ENCODE measurements around the gene SLC35E4. TPM values are rescaled to one million over a fixed set of nuclear protein-coding genes. Genes with fewer than 3 reads are reported as not detected.
"Not testable (repeated sequence)": the region's sequence is repeated elsewhere in the genome, so short reads cannot be mapped to it uniquely, and the experiment has no call there.

SLC35E4 gene
- total RNA-seq, 2 experiments from 2014 or later = 3.8 to 5.0 TPM

DNA sequence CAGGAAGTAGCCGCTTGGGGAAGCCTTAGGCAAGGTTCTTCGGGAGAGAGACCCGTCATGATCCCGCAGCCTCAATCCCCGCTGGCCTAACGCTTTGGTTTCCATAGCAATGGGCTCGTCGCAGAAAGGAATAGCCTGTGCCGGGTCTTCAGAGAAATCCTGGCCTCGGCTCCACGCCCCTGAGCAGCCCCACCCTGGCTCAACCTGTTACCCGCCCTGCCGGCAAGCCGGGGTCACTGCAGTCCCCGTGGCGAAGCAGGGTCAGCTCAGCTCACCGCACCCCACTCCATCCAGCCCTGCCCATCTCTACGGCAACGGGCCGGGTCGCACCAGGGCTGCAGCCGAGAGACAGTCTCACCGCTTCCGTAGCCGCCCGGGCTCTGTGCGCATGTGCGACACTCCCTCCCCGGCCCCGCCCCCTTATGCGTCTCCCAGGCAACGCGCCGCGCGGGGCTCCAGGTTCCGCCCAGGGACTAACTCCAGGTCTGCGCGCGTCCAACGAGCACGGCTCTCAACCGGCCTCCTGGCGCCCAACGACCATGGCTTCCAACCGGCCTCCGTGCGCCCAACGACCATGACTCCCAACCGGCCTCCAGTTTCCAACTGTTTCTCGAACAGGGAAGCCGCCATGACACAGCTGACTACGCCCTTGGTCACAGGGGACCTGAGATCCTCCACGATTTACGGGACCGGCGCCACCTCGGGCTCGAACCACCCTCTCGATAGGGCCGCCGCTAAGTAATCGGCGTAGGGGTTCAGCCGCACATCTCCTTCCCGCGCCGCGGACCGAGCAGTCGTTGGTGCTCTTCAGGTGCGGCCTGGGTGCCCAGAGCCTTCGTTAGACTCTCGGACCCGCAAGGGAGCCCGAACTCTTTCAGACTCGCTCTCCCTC, 32.2 kb downstream of the SLC35E4 start, which contains the start of gene DUSP18:
TSS of gene DUSP18 (minus strand) at position 382 of the 892 bp plus-strand sequence. CDS start 3,872 bp downstream, outside the sequence.
- CTCF ChIA-PET = interaction anchor here (2.6 to 4.1 kb wide), 2 partner anchors 18 to 33 kb away, joined by 13 to 17 read pairs; partner anchors contain the start of gene SLC35E4
- H3K27ac Mint-ChIP-seq = peak within 1 kb of the TSS; percentile 86
- peaks cover 4% of the 10 kb centered on the region for H3K27me3 Mint-ChIP-seq
- H3K4me3 Mint-ChIP-seq = peak within 1 kb of the TSS; percentile 98
- H3K4me1 Mint-ChIP-seq = peaks cover 16% of the 10 kb centered on the region
- H3K36me3 Mint-ChIP-seq = peaks cover 10% of the 10 kb centered on the region
- DNase-seq (peak; percentile 96), ATAC-seq (peak; percentile 97)
- H3K9me3 Mint-ChIP-seq (ENCODE audit: low read depth) = no peaks in the 10 kb centered on the region

DNA sequence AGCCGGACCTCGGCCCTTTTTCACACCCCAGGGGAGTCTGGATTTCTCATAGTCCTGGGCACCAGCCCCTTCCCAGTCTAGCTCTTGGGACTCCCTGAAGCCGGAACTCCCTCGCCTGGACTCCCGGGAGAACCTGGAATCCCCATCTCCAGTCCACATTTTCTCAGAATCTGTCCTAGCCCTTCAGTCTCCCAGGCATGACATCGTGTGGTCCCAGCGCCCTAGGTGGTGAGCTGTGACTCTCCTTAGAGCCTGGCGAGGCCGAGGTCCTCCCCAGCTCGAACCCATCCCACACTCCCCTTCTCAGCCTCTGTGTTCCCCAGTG, 32.8 kb downstream of the SLC35E4 start:
- peak overlapping the region; percentile 62 for H3K27ac Mint-ChIP-seq
- no peak for DNase-seq
- H3K9me3 Mint-ChIP-seq (ENCODE audit: low read depth) = no peaks in the 10 kb centered on the region
- peaks cover 4% of the 10 kb centered on the region for H3K27me3 Mint-ChIP-seq
- CTCF ChIA-PET = interaction anchor here (2.6 to 4.1 kb wide), 2 partner anchors 19 to 33 kb away, joined by 13 to 17 read pairs; partner anchors contain the start of gene SLC35E4
- H3K4me3 Mint-ChIP-seq = peak overlapping the region; percentile 98
- H3K4me1 Mint-ChIP-seq = peaks cover 16% of the 10 kb centered on the region
- peaks cover 6% of the 10 kb centered on the region for H3K36me3 Mint-ChIP-seq
- ATAC-seq = no peak

GRCh38 chr22:30671071-30671470, 35.5 kb downstream of the SLC35E4 start:
- CTCF ChIA-PET = no interaction called here
- no peak for ATAC-seq

GRCh38 chr22:30673136-30673535, 37.6 kb downstream of the SLC35E4 start:
- Mint-ChIP-seq H3K4me3 (no peak overlapping the region), H3K4me1 (peaks cover 5% of the 10 kb centered on the region), H3K36me3 (no peaks in the 10 kb centered on the region), H3K9me3 (ENCODE audit: low read depth) (no peaks in the 10 kb centered on the region), H3K27ac (no peak overlapping the region), H3K27me3 (peaks cover 27% of the 10 kb centered on the region)
- no peak for ATAC-seq
- DNase-seq = no peak
- CTCF ChIA-PET = interaction anchor here (1.5 to 2.1 kb wide), 2 partner anchors 38 to 247 kb away, joined by 3 to 9 read pairs; no protein-coding TSS in a partner anchor

More at GRCh38 chr22:30671071-30671470, 35.5 kb downstream of the SLC35E4 start:
- no peak overlapping the region for H3K4me3 Mint-ChIP-seq
- no peak for DNase-seq
- no peaks in the 10 kb centered on the region for H3K9me3 Mint-ChIP-seq (ENCODE audit: low read depth)
- peaks cover 2% of the 10 kb centered on the region for H3K36me3 Mint-ChIP-seq
- H3K27ac Mint-ChIP-seq = no peak overlapping the region
- peaks cover 13% of the 10 kb centered on the region for H3K4me1 Mint-ChIP-seq
- peaks cover 7% of the 10 kb centered on the region for H3K27me3 Mint-ChIP-seq

DNA sequence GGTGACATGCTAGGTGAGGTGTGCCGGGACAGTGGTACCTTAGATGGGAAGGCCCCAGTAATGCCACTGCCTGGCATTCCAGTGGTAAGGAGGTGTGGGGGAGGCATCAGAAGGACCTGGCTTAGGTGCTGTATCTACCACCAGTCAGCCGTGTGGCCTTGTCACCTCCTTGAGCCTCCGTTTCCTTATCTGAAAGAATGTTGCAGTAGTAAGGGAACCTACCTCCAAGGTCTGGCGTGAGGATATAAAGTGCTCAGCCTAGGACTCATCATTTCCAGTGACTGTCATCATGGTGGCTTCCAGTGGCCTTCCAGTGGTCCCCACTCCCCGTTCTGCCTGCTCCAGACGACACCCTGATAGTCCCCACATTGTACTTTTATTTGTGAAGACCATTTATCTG, 38.9 kb downstream of the SLC35E4 start:
- no peak overlapping the region for H3K27ac Mint-ChIP-seq
- no peaks in the 10 kb centered on the region for H3K36me3 Mint-ChIP-seq
- H3K4me3 Mint-ChIP-seq = no peak overlapping the region
- peaks cover 33% of the 10 kb centered on the region for H3K27me3 Mint-ChIP-seq
- no peak for ATAC-seq
- no peak for DNase-seq
- H3K9me3 Mint-ChIP-seq (ENCODE audit: low read depth) = no peaks in the 10 kb centered on the region
- CTCF ChIA-PET = interaction anchor here (1.5 kb wide), 1 partner anchor 246 kb away, joined by 3 read pairs; no protein-coding TSS in a partner anchor
- H3K4me1 Mint-ChIP-seq = peaks cover 6% of the 10 kb centered on the region

GRCh38 chr22:30675436-30675835, 39.9 kb downstream of the SLC35E4 start:
- peaks cover 7% of the 10 kb centered on the region for H3K4me1 Mint-ChIP-seq
- H3K36me3 Mint-ChIP-seq = no peaks in the 10 kb centered on the region
- H3K27ac Mint-ChIP-seq = no peak overlapping the region
- no peaks in the 10 kb centered on the region for H3K9me3 Mint-ChIP-seq (ENCODE audit: low read depth)
- DNase-seq (no peak), ATAC-seq (no peak)
- no peak overlapping the region for H3K4me3 Mint-ChIP-seq
- CTCF ChIA-PET = no interaction called here
- H3K27me3 Mint-ChIP-seq = peaks cover 34% of the 10 kb centered on the region

GRCh38 chr22:30676565-30676964, 41.0 kb downstream of the SLC35E4 start:
- DNase-seq; H3K4me1 Mint-ChIP-seq; H3K36me3 Mint-ChIP-seq; CTCF ChIA-PET; H3K27ac Mint-ChIP-seq; ATAC-seq; H3K4me3 Mint-ChIP-seq; H3K9me3 Mint-ChIP-seq (ENCODE audit: low read depth): not testable (repeated sequence)
- H3K27me3 Mint-ChIP-seq = peaks cover 34% of the 10 kb centered on the region

DNA sequence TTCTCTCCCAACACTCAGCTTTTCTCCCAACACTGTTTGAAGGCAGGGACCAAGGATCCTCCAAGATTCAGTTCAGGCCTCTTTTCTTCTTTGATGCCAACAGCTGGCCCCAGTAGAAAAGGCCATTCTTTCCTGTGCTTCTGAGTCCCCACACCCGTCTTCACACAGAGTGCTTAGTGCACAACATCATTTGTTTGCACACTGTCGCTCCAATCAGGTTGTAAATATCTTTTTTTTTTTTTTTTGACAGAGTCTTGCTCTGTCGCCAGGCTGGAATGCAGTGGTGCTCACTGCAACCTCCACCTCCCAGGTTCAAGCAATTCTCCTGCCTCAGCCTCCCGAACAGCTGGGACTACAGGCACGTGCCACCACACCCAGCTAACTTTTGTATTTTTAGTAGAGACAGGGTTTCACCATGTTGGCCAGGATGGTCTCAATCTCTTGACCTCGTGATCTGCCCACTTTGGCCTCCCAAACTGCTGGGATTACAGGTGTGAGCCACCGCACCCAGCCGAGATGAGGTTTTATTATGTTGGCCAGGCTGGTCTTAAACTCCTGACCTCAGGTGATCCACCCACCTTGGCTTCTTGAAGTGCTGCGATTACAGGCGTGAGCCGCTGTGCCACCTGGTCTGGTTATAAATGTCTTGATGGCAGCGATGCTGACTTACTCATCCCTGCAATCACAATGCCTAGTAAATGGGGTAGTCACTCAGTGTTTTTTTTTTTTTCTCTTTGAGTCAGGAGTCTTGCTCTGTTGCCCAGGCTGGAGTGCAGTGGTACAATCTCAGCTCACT, 44.5 kb downstream of the SLC35E4 start:
- not testable (repeated sequence) for DNase-seq; H3K36me3 Mint-ChIP-seq; ATAC-seq; H3K9me3 Mint-ChIP-seq (ENCODE audit: low read depth); H3K4me3 Mint-ChIP-seq; H3K4me1 Mint-ChIP-seq; H3K27ac Mint-ChIP-seq
- CTCF ChIA-PET = interaction anchor here (1.3 kb wide), 1 partner anchor 46 kb away, joined by 3 read pairs; no protein-coding TSS in a partner anchor
- H3K27me3 Mint-ChIP-seq = peaks cover 37% of the 10 kb centered on the region

DNA sequence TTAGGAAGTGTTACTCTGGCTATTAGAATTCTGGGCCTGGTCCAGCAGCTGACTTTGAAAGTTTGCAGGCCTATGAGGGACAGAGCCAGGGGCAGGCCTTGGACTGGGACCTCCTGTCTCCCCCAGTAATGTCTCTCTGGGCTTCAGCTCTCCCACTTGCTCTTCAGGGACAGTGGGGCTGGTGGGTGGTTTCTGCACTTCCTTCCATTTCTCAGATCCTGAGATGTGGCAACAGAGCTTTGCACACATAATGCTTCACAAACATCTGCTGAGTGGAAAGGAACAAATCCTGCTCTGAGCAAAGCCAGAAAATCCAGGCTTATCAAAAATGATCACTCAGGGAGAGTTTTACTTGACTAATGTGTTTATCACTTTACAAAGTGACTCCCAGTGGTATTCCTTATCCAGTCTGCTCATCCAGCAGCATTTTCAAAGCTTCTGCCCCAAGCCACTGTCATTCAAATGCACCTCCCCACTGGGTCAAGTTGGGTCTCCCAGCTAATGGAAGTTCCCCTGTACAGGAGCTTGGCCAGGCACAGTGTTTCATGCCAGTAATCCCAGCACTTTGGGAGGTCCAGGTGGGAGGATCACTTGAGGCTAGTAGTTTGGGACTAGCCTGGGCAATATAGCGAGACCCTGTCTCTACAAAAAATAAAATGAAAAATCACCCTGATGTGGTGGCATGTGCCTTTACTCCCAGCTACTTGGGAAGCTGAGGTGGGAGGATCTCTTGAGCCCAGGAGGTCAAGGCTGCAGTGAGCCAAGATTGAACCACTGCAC, 45.6 kb downstream of the SLC35E4 start:
- Mint-ChIP-seq H3K4me3 (no peak overlapping the region), H3K27me3 (peaks cover 33% of the 10 kb centered on the region), H3K36me3 (no peaks in the 10 kb centered on the region), H3K27ac (no peak overlapping the region), H3K9me3 (ENCODE audit: low read depth) (no peaks in the 10 kb centered on the region), H3K4me1 (peaks cover 7% of the 10 kb centered on the region)
- DNase-seq (no peak), ATAC-seq (no peak)
- CTCF ChIA-PET = interaction anchor here (1.1 to 1.3 kb wide), 4 partner anchors 11 to 47 kb away, joined by 3 read pairs; no protein-coding TSS in a partner anchor

DNA sequence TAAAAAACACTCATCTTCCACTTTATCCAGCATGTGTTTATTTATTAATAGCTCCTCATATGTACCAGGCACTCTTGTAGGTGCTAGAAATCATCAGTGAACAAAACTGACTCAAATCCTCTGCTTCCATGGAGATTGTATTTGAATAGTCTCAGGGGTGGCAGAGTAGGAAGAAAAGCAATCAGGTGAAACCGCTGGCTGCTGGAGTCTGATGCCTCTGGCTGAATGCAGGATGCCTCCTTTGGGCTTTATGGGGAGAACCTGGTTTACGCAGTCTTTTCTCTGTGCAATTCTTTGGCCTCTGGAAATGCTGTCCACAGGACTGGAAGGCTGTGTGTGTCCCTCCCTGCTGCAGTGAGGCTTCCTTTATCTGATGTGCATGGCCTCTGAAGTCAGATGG, 46.2 kb downstream of the SLC35E4 start:
- Mint-ChIP-seq H3K4me3 (no peak overlapping the region), H3K27me3 (peaks cover 28% of the 10 kb centered on the region), H3K36me3 (no peaks in the 10 kb centered on the region), H3K9me3 (ENCODE audit: low read depth) (no peaks in the 10 kb centered on the region), H3K27ac (no peak overlapping the region), H3K4me1 (peaks cover 7% of the 10 kb centered on the region)
- ATAC-seq (no peak), DNase-seq (no peak)
- CTCF ChIA-PET = interaction anchor here (1.1 to 1.3 kb wide), 3 partner anchors 10 to 47 kb away, joined by 3 read pairs; no protein-coding TSS in a partner anchor

GRCh38 chr22:30685178-30685577, 49.6 kb downstream of the SLC35E4 start:
- ATAC-seq (no peak), DNase-seq (no peak)
- H3K27me3 Mint-ChIP-seq = peaks cover 4% of the 10 kb centered on the region
- CTCF ChIA-PET = no interaction called here
- no peak overlapping the region for H3K4me3 Mint-ChIP-seq
- no peaks in the 10 kb centered on the region for H3K4me1 Mint-ChIP-seq
- no peaks in the 10 kb centered on the region for H3K36me3 Mint-ChIP-seq
- no peaks in the 10 kb centered on the region for H3K9me3 Mint-ChIP-seq (ENCODE audit: low read depth)
- no peak overlapping the region for H3K27ac Mint-ChIP-seq

- CTCF ChIA-PET = no interaction called here
- no peaks in the 10 kb centered on the region for H3K36me3 Mint-ChIP-seq
- H3K27me3 Mint-ChIP-seq = peaks cover 4% of the 10 kb centered on the region
- no peaks in the 10 kb centered on the region for H3K9me3 Mint-ChIP-seq (ENCODE audit: low read depth)
- H3K4me3 Mint-ChIP-seq = no peak overlapping the region
- DNase-seq (no peak), ATAC-seq (no peak)
- no peaks in the 10 kb centered on the region for H3K4me1 Mint-ChIP-seq
- H3K27ac Mint-ChIP-seq = no peak overlapping the region
These were observed 51.8 kb downstream of the SLC35E4 start for GRCh38 chr22:30687358-30687757.

DNA sequence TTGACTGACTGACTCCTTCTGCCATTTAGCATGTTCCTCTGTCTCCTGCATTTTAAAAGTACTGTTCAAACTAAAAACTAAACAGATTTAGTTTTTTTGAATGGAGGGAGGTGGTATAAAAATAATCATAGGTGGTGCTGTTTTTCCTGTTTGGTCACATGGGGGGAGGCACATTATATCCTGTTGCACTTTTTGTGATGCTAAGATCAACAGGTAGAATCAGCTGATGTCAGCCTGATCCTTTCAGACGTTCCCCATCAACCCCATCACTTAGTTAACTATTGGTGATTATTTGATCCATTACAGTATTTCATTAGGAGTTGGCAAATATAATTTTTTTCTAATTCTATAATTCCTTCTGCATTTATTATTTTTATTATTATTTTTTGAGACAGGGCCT, 54.0 kb downstream of the SLC35E4 start:
- peaks cover 8% of the 10 kb centered on the region for H3K27me3 Mint-ChIP-seq
- H3K27ac Mint-ChIP-seq = no peak overlapping the region
- ATAC-seq (no peak), DNase-seq (no peak)
- no peak overlapping the region for H3K4me3 Mint-ChIP-seq
- no peaks in the 10 kb centered on the region for H3K36me3 Mint-ChIP-seq
- CTCF ChIA-PET = no interaction called here
- H3K9me3 Mint-ChIP-seq (ENCODE audit: low read depth) = no peaks in the 10 kb centered on the region
- peaks cover 9% of the 10 kb centered on the region for H3K4me1 Mint-ChIP-seq

Data from activated CD8-positive, alpha-beta memory T cell treated with anti-CD3 and anti-CD28 coated beads, Interleukin-2, amount 10 ng/mL, durations not matched to agents 7 days and 5 days (primary cell).